Epithelial cell of esophagus (primary cell): Measurements from ENCODE around the gene SLC4A8.
A peak's percentile ranks its signal among the peaks of the same experiment; 100 is the strongest.

Experiments
- DNase-seq: peaks from one replicate; pipeline ENCODE4 v3.0.0; 2010; ENCODE audit warnings: low read depth
- H3K4me3 ChIP-seq: 2 replicates; pipeline ENCODE4 v1.5.1; 2011; ENCODE audit warnings: mild to moderate bottlenecking, low read length, control low read depth
- CTCF ChIP-seq: IDR thresholded peaks from 2 replicates; pipeline ENCODE4 v1.5.1; 2011; ENCODE audit warnings: low read depth, mild to moderate bottlenecking, low read length, control low read depth, inconsistent platforms; ENCODE audit not compliant: insufficient read depth; ENCODE audit errors: missing control alignments

SLC4A8 gene

GRCh38 chr12:51424662-51425539 lies at the start of gene SLC4A8:
Gene SLC4A8 (plus strand): TSS chr12:51424831. CDS start chr12:51424988, 157 bp downstream.
- TF ChIP-seq CTCF = peak; percentile 46
- peak; percentile 60 for DNase-seq
- H3K4me3 ChIP-seq = peak within 1 kb of the TSS; percentile 29

GRCh38 chr12:51374856-51375255 lies 49.8 kb upstream of the SLC4A8 start:
- no peak for DNase-seq
- TF ChIP-seq CTCF = no peak
- no peak overlapping the region for H3K4me3 ChIP-seq

- H3K4me3 ChIP-seq = no peak overlapping the region
- no peak for TF ChIP-seq CTCF
- no peak for DNase-seq
Observed at GRCh38 chr12:51377099-51377984, 47.3 kb upstream of the SLC4A8 start.

- no peak for DNase-seq
- no peak for TF ChIP-seq CTCF
- no peak overlapping the region for H3K4me3 ChIP-seq
Observed at GRCh38 chr12:51378749-51379148, 45.9 kb upstream of the SLC4A8 start.

GRCh38 chr12:51379571-51379970 lies 45.1 kb upstream of the SLC4A8 start:
- TF ChIP-seq CTCF = no peak
- no peak for DNase-seq
- H3K4me3 ChIP-seq = no peak overlapping the region

GRCh38 chr12:51381226-51382079 lies 43.2 kb upstream of the SLC4A8 start:
- no peak overlapping the region for H3K4me3 ChIP-seq
- no peak for TF ChIP-seq CTCF
- DNase-seq = no peak
